ENCODE data around the gene EPHB6. TPM values are rescaled to one million over a fixed set of nuclear protein-coding genes. Genes with fewer than 3 reads are reported as not detected.

Gene EPHB6
- total RNA-seq, 1 donor from 2014 or later: 4.4 TPM

GRCh38 chr7:142883571-142884285, 28.9 kb downstream of the EPHB6 start:
- H3K9me3 ChIP-seq (replicated peaks): no peaks in the 10 kb centered on the region
- no peak overlapping the region for H3K27ac ChIP-seq (replicated peaks)
- no peak for TF ChIP-seq CTCF (IDR thresholded peaks at IDR 0.05; ENCODE audit: borderline replicate concordance)
- H3K27me3 ChIP-seq (ENCODE audit: low read depth): peaks cover 90% of the 10 kb centered on the region
- intact Hi-C loops (cut with micrococcal nuclease): no loop called here
- no peaks in the 10 kb centered on the region for H3K36me3 ChIP-seq
- no peak overlapping the region for H3K4me3 ChIP-seq
- no peaks in the 10 kb centered on the region for H3K4me1 ChIP-seq
- no peak for DNase-seq

GRCh38 chr7:142884286-142884640, 29.4 kb downstream of the EPHB6 start:
- Histone ChIP-seq H3K9me3 (replicated peaks) (no peaks in the 10 kb centered on the region), H3K27ac (replicated peaks) (no peak overlapping the region), H3K27me3 (ENCODE audit: low read depth) (peaks cover 90% of the 10 kb centered on the region), H3K4me3 (no peak overlapping the region), H3K4me1 (no peaks in the 10 kb centered on the region), H3K36me3 (no peaks in the 10 kb centered on the region)
- intact Hi-C loops (cut with micrococcal nuclease): no loop called here
- no peak for DNase-seq
- TF ChIP-seq CTCF (IDR thresholded peaks at IDR 0.05; ENCODE audit: borderline replicate concordance): no peak

GRCh38 chr7:142885311-142886230, 30.7 kb downstream of the EPHB6 start, which contains the start of gene TRPV6:
Gene TRPV6 (minus strand): TSS chr7:142885745.
- intact Hi-C loops (cut with micrococcal nuclease): no loop called here
- Histone ChIP-seq H3K27me3 (ENCODE audit: low read depth) (peaks cover 78% of the 10 kb centered on the region), H3K4me3 (no peak within 1 kb of the TSS), H3K36me3 (no peaks in the 10 kb centered on the region), H3K4me1 (no peaks in the 10 kb centered on the region), H3K9me3 (replicated peaks) (no peaks in the 10 kb centered on the region), H3K27ac (replicated peaks) (no peak within 1 kb of the TSS)
- TF ChIP-seq CTCF (IDR thresholded peaks at IDR 0.05; ENCODE audit: borderline replicate concordance): no peak
- DNase-seq: no peak

- Histone ChIP-seq H3K27ac (replicated peaks) (no peak overlapping the region), H3K9me3 (replicated peaks) (no peaks in the 10 kb centered on the region), H3K4me3 (no peak overlapping the region), H3K4me1 (no peaks in the 10 kb centered on the region), H3K36me3 (no peaks in the 10 kb centered on the region), H3K27me3 (ENCODE audit: low read depth) (peaks cover 77% of the 10 kb centered on the region)
- TF ChIP-seq CTCF (IDR thresholded peaks at IDR 0.05; ENCODE audit: borderline replicate concordance): no peak
- no peak for DNase-seq
- intact Hi-C loops (cut with micrococcal nuclease): no loop called here
These were observed 32.0 kb downstream of the EPHB6 start for GRCh38 chr7:142886866-142887265.

DNA sequence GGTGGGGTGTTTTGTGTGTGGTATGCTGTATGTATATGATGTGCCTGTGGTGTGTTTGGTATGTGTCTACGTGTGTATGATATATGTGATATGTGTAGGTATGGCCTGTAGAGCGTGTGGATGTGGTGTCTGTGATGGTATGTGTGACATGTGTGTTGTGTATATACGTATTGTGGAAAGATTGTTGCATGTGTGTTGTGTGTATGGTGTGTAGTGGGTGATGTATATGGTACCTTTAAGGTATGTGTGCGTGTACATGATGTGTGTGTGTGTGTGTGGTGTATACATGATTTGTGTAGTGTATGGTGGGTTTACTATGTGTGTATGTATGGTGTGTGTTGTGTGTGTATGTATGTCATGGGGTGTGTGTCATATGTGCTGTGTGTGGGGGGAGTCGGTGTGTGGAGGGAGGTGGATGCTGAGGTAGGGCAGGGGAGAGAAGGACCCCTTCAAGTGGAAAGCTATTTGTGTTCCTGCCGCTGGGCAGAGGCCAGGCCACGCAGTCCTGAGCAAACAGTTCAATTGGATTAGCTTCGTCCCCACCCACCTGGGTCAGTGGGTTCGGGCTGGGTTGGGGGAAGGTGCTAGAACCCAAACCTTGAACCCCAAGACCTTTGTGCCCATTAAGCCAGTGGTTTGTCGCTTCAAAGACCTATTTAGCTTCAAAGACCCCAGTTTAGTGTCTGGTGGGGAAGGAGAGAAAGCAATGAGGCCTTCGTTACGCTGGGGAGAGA, 32.6 kb downstream of the EPHB6 start:
- no peak for DNase-seq
- intact Hi-C loops (cut with micrococcal nuclease): no loop called here

More for the DNA sequence above, 32.6 kb downstream of the EPHB6 start:
- Histone ChIP-seq H3K4me3 (no peak overlapping the region), H3K27me3 (ENCODE audit: low read depth) (peaks cover 78% of the 10 kb centered on the region), H3K27ac (replicated peaks) (no peak overlapping the region), H3K36me3 (no peaks in the 10 kb centered on the region), H3K9me3 (replicated peaks) (no peaks in the 10 kb centered on the region), H3K4me1 (no peaks in the 10 kb centered on the region)
- TF ChIP-seq CTCF (IDR thresholded peaks at IDR 0.05; ENCODE audit: borderline replicate concordance): no peak

All from left ventricle myocardium inferior (tissue), 1 donor.